Measurements from ENCODE around the gene MRPL23. TPM values are rescaled to one million over a fixed set of nuclear protein-coding genes. Genes with fewer than 3 reads are reported as not detected.

MRPL23 gene
- total RNA-seq, 2 experiments from 2014 or later, result 138 to 142 TPM

DNA sequence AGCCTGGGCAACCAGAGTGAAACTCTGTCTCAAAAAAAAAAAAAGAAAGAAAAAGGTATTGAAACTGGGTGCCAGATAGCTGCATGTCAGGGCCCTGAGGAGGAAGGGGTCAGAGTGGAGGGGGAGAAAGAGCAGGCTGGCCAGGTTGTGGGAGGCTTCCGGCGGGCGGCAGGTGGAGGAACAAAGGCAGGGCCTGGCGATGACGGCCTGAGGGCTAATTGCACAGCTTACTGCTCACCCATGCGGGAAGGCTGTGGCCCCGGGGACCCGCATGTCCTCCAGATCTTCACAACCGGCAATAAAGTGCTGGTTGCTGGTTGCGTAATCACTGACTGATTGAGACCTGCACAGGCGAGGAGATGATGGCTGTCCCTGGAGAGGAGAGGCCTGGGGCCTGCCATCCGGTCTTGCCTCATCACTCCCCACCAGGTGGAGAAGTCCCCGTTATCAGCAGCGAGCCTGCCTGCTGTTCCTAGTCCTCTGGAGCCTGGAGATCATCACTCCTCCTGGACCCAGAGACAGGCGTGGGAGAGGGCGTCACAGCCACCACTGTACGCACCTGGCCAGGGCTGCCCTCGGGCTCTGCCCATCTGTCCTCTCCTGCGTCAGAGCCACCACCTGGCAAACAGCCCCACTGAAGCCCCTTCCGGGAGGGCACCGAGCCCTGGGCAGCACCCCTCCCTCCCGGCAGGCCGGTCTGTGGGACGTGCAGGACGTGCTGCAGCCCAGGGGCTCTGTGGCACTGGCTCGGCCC is 31.8 kb downstream of the MRPL23 start:
- ChIA-PET CTCF (interaction anchor here (0.6 kb wide), 1 partner anchor 104 kb away, joined by 3 read pairs; no protein-coding TSS in a partner anchor), POLR2A (no interaction called here)

DNA sequence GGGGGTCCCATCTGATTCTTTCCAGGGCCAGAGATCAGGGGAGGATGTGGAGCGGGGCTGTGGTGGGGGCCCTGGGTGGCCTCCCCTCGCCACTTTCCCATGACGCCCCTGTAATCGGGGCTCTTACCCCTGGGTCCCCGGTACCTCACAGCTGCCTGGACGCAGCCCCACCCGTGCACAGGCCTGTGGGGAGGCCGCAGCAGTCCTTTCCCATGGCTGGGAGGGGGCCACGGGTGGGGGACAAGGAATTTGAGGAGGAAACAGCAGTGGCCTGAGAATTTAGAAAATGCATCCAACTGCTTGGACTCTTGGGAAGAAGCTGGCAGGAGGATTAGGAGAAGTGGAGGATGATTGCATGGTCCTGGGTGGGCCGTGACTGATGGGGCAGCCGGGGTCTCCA is 32.5 kb downstream of the MRPL23 start:
- POLR2A ChIA-PET, result no interaction called here
- CTCF ChIA-PET, result no interaction called here

DNA sequence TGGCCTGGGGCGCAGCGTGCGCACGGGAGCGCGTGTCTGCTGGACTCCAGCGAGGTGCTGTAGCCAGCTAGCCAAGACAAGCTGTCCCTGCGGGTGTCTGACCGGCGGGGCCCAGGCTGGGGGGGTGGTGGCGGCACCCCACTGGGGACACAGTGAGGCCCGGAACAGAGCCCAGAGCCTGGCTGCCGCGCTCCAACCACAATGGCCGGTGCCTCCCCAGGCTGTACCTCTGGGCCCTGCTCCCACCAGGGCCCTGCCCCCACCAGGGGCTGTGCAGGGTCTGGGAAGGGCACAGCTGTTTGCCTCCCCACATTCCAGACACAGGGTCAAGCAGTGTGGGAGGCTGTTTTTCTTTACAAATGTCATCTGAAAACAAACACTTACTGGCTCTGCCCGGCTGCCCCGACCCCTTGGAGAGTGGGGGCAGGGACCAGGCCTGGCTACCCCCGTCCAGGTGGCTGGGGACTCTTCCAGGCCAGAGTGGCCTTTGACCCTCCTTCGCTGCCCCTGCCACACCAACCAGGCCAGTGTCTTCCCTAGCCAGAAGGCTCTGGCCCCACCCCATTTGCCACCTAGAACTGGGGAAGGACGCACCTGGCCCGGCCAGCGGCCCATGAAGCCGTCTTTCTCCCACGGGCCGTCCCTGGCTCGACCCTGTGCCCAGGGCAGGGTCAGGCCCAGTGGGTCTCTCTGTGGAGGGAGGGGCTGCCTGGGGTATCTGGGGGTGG is 35.9 kb downstream of the MRPL23 start:
- POLR2A ChIA-PET, result no interaction called here
- CTCF ChIA-PET, result no interaction called here

- ChIA-PET CTCF (no interaction called here), POLR2A (no interaction called here)
These were observed 36.4 kb downstream of the MRPL23 start for GRCh38 chr11:1983601-1983961.

DNA sequence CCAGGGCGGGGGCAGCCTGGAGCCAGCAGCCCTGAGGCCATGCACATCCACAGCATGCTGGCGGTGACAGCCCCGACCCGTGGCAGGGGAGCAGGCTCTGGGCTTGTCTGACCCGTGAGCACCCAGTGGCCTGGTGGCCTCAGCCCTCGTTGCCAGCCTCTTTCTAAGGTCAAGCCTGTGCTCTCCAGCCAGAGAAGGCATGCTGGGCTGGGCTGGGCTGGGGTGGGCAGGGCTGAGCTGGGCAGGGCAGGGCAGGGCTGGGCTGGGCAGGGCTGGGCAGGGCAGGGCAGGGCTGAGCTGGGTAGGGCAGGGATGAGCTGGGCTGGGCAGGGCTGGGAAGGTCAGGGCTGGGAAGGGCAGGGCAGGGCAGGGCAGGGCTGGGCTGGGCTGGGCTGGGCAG is 39.9 kb downstream of the MRPL23 start:
- ChIA-PET POLR2A (no interaction called here), CTCF (interaction anchor here (0.6 kb wide), 1 partner anchor 352 kb away, joined by 3 read pairs; no protein-coding TSS in a partner anchor)

GRCh38 chr11:1988174-1988573 is 41.0 kb downstream of the MRPL23 start:
- ChIA-PET CTCF (no interaction called here), POLR2A (no interaction called here)

DNA sequence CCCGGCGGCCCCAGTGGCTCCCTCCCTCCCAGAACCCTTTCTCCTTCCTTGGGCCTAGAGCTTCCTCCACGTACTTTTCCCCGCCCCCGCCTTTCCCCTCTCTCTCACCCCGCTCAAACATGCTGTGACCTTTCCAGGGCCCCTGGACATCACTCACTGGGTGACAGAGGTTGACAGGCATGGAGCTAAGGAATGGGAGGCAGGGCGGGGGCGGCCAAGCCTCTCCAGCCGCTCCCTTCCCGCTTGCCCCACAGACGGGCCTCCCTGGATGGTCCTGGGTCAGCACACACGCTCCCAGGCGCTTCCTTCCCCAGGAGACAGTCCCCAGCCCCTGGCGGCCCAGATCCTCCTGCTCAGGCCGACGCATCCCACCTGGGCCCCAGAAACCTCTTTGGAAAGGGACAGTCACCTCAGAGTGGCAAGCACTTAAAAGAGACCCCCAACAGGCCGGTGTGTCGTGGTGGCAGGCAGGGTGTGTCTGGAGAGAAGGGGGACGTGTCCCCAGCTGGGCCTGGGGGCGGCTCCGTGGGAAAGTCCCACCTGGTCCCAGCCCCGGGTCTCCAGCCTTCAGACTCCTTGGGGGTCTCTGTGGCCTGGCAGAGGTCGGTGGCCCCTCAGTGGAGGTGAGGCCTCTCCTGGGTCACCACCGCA is 41.7 kb downstream of the MRPL23 start:
- ChIA-PET CTCF (no interaction called here), POLR2A (no interaction called here)

DNA sequence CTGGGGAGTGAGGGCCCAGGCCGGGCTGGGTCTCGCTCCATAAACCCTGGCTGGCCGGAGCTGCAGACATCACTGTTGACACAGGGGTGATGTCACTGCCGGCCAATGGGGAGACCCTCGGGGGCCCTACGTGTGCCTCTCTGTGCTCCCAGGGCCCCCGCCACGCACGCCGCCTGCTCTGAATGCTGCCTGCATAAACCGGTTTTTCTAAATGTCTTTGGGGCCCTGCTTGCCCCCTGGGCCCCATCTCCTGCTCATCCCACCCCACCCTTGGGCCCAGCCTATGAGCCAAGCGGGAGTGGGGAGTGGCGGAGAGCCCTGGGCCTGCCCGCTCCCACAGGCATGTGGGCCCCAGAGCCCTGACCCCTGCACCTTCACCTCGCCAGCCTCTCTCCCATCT is 42.8 kb downstream of the MRPL23 start:
- CTCF ChIA-PET, result no interaction called here
- POLR2A ChIA-PET, result no interaction called here

- CTCF ChIA-PET, result interaction anchor here (0.6 kb wide), 1 partner anchor 294 kb away, joined by 3 read pairs; no protein-coding TSS in a partner anchor
- POLR2A ChIA-PET, result no interaction called here
These were observed 43.9 kb downstream of the MRPL23 start for GRCh38 chr11:1990872-1991578.

- ChIA-PET POLR2A (no interaction called here), CTCF (interaction anchor here (0.6 to 1.0 kb wide), 2 partner anchors 293 to 298 kb away, joined by 3 to 5 read pairs; no protein-coding TSS in a partner anchor)
These were observed 45.0 kb downstream of the MRPL23 start for GRCh38 chr11:1992111-1992510.

GRCh38 chr11:1994121-1994520 is 47.0 kb downstream of the MRPL23 start:
- CTCF ChIA-PET, result interaction anchor here (0.6 kb wide), 1 partner anchor 342 kb away, joined by 3 read pairs; no protein-coding TSS in a partner anchor

DNA sequence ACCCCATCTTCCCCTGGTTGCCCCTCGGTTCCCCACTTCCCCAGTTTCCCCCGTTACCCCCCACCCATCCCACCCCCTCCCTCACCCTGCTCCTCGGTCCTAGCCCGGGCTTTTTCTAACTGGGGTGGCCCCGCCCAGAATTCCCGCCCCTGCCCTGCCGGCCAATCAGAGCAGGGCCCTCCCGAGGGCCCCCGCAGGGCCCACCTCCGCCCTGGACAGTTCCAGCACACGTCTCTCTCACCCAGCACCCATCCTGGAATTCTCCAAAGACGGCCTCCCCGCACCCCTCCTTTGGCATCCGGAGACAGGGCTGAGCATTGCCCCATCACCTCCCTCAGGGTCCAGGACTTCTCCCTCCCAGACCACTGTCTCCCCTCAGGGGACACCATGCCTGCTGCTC is 50.6 kb downstream of the MRPL23 start, which contains the start of gene H19:
Gene H19 (minus strand): TSS at position 88 of the 400 bp plus-strand sequence.
- ChIA-PET POLR2A (no interaction called here), CTCF (interaction anchor here (0.6 kb wide), 1 partner anchor 66 kb away, joined by 3 read pairs; no protein-coding TSS in a partner anchor)

More at GRCh38 chr11:1994121-1994520, 47.0 kb downstream of the MRPL23 start:
- POLR2A ChIA-PET, result no interaction called here

DNA sequence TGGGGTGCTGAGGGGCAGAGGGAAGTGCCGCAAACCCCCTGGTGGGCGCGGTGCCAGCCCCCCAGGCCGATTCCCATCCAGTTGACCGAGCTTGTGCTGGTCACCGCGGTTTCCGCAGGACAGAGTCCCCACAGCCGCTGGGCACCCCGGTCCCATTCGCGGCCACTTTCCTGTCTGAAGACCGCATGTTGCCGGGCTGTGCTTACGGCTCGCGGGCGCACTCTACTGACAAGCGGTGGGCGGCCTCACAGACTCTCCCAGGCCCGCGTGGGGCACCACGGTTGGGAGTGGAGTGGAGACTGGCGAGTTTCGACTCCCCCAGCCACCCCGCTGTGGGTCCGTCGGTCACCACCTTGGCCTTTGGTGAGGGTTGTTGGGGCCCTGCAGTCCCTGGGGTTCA is 51.2 kb downstream of the MRPL23 start:
- CTCF ChIA-PET, result interaction anchor here (0.6 kb wide), 1 partner anchor 67 kb away, joined by 3 read pairs; no protein-coding TSS in a partner anchor
- POLR2A ChIA-PET, result no interaction called here

- ChIA-PET CTCF (interaction anchor here (0.7 to 2.2 kb wide), 4 partner anchors 116 to 305 kb away, joined by 3 to 5 read pairs (median 4); no protein-coding TSS in a partner anchor), POLR2A (no interaction called here)
These were observed 51.7 kb downstream of the MRPL23 start for GRCh38 chr11:1998861-1999260.

DNA sequence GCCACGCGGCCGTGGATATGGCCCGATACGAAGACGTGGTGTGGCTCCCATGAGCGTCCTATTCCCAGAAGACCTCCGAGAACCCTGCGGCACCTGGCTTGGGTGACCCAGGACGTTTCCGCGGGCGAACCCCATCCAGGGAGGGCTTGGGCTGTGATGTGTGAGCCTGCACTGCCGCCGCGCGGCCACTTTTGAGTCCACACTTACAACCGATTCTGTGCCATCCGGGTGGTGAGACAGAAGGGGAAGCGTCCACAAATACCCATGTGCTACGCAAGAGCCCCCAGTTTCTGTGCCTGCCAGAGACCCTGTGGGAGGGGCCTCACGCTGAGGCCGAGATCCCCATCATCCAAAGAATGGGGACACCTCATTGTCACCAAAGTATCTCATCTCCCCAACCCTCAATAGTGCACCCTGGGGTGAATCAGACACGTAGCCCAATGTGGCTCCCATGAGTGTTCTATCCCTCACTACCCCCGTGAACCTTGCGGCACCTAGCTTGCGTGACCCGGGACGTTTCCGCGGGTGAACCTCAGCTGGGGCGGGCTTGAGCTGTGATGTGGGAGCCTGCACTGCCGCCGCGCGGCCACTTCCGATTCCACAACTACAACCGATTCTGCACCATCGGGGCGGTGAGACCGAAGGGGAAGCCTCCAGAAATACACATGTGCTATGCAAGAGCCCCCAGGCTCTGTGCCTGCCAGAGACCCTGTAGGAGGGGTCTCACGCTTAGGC is 55.1 kb downstream of the MRPL23 start:
- ChIA-PET CTCF (interaction anchor here (0.8 to 5.2 kb wide), 18 partner anchors 34 to 352 kb away, joined by 3 to 47 read pairs (median 6); partner anchors contain the start of genes LSP1, SYT8 and TNNI2), POLR2A (no interaction called here)

- ChIA-PET POLR2A (no interaction called here), CTCF (interaction anchor here (0.9 to 5.2 kb wide), 12 partner anchors 33 to 350 kb away, joined by 3 to 47 read pairs (median 6); partner anchors contain the start of gene TNNI2)
These were observed 55.7 kb downstream of the MRPL23 start for GRCh38 chr11:2002807-2003206.

DNA sequence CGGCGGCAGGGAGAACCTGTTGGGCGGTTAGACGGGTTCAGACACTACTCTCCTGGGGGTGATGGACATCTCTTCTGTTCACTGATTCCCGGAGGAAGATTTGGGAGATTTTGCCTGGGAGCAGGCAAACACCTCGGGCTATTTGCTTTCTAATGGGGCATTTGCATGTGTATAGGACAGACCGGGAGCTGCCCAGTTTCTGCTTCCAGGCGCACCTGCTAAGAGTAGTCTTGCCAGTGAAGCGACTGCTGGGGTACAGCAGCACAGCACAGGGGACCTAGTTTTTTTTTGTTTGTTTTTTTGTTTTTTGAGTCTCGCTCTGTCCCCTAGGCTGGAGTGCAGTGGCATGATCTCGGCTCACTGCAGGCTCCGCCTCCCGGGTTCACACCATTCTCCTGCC is 57.3 kb downstream of the MRPL23 start:
- ChIA-PET POLR2A (no interaction called here), CTCF (interaction anchor here (0.9 to 5.2 kb wide), 2 partner anchors 311 to 352 kb away, joined by 3 to 47 read pairs; no protein-coding TSS in a partner anchor)
